IPS DF 4.7 (cell line): ENCODE results near the gene GADD45A.
"Not testable (repeated sequence)": the region's sequence is repeated elsewhere in the genome, so short reads cannot be mapped to it uniquely, and the experiment has no call there.

ENCODE experiments used
- DNase-seq: peaks from one replicate; pipeline ENCODE4 v3.0.0-alpha.2; 2013; ENCODE audit warnings: low spot score; ENCODE audit errors: extremely low read depth

Gene GADD45A

GRCh38 chr1:67685067-67685557 lies at the start of gene GADD45A:
Gene GADD45A, plus strand, starts transcription at chr1:67685201. Its CDS starts 294 bp downstream, at chr1:67685495.
- DNase-seq = peak; percentile 96

GRCh38 chr1:67636146-67636545 lies 48.9 kb upstream of the GADD45A start:
- no peak for DNase-seq

- DNase-seq = no peak
Measured at GRCh38 chr1:67639361-67639760, 45.6 kb upstream of the GADD45A start.

GRCh38 chr1:67642629-67643028 lies 42.4 kb upstream of the GADD45A start:
- no peak for DNase-seq

- DNase-seq = no peak
Measured at GRCh38 chr1:67644566-67644965, 40.4 kb upstream of the GADD45A start.

- DNase-seq = no peak
Measured at GRCh38 chr1:67645495-67646144, 39.4 kb upstream of the GADD45A start.

- DNase-seq = no peak
Measured at GRCh38 chr1:67646145-67647035, 38.6 kb upstream of the GADD45A start.

GRCh38 chr1:67647036-67647798 lies 37.8 kb upstream of the GADD45A start:
- no peak for DNase-seq

- no peak for DNase-seq
Measured at GRCh38 chr1:67647814-67648358, 37.1 kb upstream of the GADD45A start.

- no peak for DNase-seq
Measured at GRCh38 chr1:67648582-67649326, 36.2 kb upstream of the GADD45A start.

GRCh38 chr1:67650061-67650460 lies 34.9 kb upstream of the GADD45A start:
- no peak for DNase-seq

GRCh38 chr1:67651031-67651430 lies 34.0 kb upstream of the GADD45A start:
- DNase-seq = no peak

GRCh38 chr1:67652800-67653199 lies 32.2 kb upstream of the GADD45A start:
- DNase-seq = no peak

GRCh38 chr1:67653304-67653703 lies 31.7 kb upstream of the GADD45A start:
- no peak for DNase-seq

GRCh38 chr1:67655581-67655980 lies 29.4 kb upstream of the GADD45A start:
- DNase-seq = no peak

- DNase-seq = not testable (repeated sequence)
Measured at GRCh38 chr1:67657152-67657551, 27.8 kb upstream of the GADD45A start.

- no peak for DNase-seq
Measured at GRCh38 chr1:67659229-67659628, 25.8 kb upstream of the GADD45A start.

GRCh38 chr1:67662884-67663283 lies 22.1 kb upstream of the GADD45A start:
- DNase-seq = no peak

- DNase-seq = no peak
Measured at GRCh38 chr1:67664048-67664447, 21.0 kb upstream of the GADD45A start.

- DNase-seq = not testable (repeated sequence)
Measured at GRCh38 chr1:67665307-67665706, 19.7 kb upstream of the GADD45A start.

GRCh38 chr1:67666636-67667035 lies 18.4 kb upstream of the GADD45A start:
- no peak for DNase-seq
